ENCODE results near the gene UBR3. TPM values are rescaled to one million over a fixed set of nuclear protein-coding genes. Genes with fewer than 3 reads are reported as not detected.
"Not testable (repeated sequence)": the region's sequence is repeated elsewhere in the genome, so short reads cannot be mapped to it uniquely, and the experiment has no call there.

The UBR3 gene
- total RNA-seq, 1 donor, result 11.3 TPM

- no peak for DNase-seq (ENCODE audit: low read depth in 2 of 3, low spot score in 2 of 3)
Observed at GRCh38 chr2:170088776-170089175, 261.5 kb downstream of the UBR3 start.

DNA sequence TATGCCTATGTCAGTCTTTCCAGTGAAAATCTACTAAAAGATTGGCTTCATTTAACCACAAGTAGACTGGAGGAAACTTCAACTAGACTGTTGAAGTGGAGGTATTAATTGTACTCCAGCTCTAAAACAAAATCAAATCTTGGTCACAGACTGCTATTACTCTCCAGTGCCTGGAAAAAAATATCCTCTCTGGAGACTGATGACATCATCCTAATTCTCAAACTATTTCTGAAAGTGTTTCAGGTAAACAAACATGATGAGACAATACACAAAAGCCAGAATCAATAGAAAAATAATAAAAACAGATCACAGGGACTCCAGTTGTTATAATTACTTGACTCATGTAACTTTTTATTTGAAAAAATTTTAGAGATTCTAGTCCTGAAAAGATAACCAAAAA is 263.0 kb downstream of the UBR3 start:
- no peak for DNase-seq (ENCODE audit: low read depth in 2 of 3, low spot score in 2 of 3)

DNA sequence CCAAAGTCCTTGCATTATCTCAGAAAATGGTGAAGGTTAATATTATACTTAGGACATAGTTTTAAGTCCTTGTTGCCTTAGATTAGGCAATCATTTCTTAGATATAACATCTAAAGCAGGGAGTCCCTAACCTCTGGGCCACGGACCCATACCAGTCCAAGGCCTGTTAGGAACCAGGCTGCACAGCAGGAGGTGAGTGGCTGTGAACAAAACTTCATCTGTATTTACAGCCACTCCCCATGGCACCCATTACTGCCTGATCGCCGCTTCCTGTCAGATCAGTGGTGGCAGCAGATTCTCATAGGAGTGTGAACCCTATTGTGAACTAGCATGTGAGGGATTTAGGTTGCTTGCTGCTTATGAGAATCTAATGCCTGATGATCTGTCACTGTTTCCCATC is 264.2 kb downstream of the UBR3 start:
- no peak for DNase-seq (ENCODE audit: low read depth in 2 of 3, low spot score in 2 of 3)

DNA sequence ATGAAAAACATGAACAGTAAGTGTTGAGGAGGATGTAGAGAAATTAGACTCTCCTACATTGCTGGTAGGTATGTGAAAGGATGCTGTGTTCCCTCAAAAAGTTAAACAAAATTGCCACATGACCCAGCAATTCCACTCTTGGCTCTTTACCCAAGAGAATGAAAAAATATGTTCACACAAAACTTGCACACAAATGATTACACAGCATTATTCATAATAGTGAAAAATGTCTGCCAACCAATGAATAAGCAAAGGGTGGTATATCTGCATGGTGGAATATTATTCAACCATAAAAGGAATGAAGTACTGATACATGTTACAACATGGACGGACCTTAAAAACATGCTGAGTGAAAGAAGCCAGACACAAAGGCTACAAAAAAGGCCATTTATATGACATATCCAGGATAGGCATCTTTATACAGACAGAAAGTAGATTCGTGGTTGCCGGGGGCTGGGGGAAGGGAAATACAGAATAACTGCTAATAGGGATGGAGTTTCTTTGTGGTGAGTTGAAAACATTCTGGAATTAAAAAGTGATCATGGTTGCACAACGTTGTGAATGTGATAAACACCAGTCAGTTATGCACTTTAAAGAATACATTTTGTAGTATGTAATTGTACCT is 265.3 kb downstream of the UBR3 start:
- no peak for DNase-seq (ENCODE audit: low read depth in 2 of 3, low spot score in 2 of 3)

GRCh38 chr2:170095380-170095779 is 268.1 kb downstream of the UBR3 start:
- no peak for DNase-seq (ENCODE audit: low read depth in 2 of 3, low spot score in 2 of 3)

GRCh38 chr2:170098626-170099312 is 271.5 kb downstream of the UBR3 start:
- no peak for DNase-seq (ENCODE audit: low read depth in 2 of 3, low spot score in 2 of 3)

DNA sequence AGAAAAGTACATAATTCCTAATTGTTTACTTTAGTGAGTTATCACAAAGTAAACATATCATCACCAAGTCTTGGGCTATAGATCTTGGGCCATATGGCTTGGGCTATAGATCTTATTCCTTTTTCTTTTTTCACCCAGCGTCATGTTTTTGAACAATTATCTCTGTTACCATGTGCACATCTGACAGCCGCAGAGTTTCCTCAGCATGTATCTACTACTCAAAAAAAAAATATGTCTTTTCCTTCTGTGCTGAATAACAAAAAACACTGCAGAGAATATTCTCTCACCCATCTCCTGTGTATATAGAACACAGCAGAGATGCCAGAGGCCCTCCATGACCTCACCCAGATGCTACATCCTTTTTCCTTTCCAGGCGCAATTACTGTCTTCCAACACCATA is 274.5 kb downstream of the UBR3 start:
- DNase-seq (ENCODE audit: low read depth in 2 of 3, low spot score in 2 of 3), result no peak

DNA sequence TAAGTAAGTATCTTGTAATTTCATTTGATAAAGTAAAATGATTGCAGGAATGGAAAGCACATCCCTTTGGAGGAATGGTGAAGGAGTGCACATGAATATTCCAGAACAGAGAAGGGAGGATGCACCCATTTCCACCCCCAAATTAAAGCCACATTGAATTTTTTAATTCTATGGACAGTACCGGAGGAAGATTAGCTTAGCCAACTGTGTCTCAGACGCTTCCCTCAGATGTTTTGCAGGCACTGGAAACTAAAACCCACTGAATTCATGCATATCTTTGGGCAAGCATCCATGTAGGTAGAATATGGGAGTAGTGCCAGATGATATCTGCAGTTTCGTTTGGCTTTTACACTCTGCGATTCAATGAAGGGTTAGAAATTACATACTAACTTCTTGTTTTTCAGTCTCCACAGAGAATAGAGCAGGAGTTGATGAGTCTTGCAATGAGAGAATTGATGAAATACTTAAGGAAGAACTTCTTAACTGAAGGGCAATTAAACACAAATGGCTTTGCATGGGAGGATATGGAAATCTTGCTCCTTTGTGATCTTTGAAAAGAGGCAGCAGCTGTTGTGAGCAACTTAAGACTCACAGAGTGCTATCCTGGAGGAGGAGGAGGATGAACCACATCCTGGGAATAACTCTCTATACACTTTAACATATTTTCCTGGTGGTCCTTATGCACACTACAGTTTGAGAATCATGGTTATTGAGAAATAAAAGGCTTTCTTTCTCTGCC is 279.0 kb downstream of the UBR3 start:
- no peak for DNase-seq (ENCODE audit: low read depth in 2 of 3, low spot score in 2 of 3)

GRCh38 chr2:170113168-170113894 is 286.1 kb downstream of the UBR3 start:
- DNase-seq (ENCODE audit: low read depth in 2 of 3, low spot score in 2 of 3), result no peak

DNA sequence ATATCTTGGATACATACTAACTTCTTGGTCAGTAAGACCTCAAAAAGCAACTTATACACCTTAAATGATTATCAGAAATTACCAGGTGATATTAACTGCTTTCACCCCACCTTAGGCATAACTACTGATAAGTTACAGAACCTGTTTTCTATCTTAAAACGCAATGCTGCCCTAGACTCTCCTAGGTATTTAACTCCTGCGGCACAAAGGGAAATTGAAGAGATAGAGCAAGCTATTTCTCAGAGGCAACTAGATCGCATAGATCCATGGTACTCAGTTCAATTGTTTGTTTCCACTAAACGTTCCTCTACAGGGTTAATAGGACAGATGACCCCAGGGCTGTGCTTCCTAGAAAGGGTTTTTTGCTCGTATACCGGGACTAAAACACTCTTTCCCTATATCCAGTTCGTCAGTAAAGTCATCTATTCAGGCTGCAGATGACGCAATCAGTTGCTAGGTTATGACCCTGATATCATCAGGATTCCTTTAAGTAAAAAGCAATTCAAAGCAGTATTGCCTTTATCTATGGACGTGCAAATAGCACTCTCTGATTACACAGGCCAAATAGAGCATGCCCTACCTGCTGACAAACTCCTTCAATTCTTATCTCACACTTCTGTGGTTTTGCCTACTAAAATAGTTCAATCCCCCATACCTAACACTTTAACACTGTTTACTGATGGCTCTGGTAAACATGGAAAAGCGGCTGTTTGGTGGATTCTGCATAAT is 288.4 kb downstream of the UBR3 start:
- DNase-seq (ENCODE audit: low read depth in 2 of 3, low spot score in 2 of 3), result no peak

GRCh38 chr2:170118641-170119040 is 291.4 kb downstream of the UBR3 start:
- DNase-seq (ENCODE audit: low read depth in 2 of 3, low spot score in 2 of 3), result no peak

- not testable (repeated sequence) for DNase-seq (ENCODE audit: low read depth in 2 of 3, low spot score in 2 of 3)
Observed at GRCh38 chr2:170119326-170119725, 292.1 kb downstream of the UBR3 start.

- no peak for DNase-seq (ENCODE audit: low read depth in 2 of 3, low spot score in 2 of 3)
Observed at GRCh38 chr2:170121689-170122088, 294.4 kb downstream of the UBR3 start.

- DNase-seq (ENCODE audit: low read depth in 2 of 3, low spot score in 2 of 3), result no peak
Observed at GRCh38 chr2:170122883-170123547, 295.8 kb downstream of the UBR3 start.

- DNase-seq (ENCODE audit: low read depth in 2 of 3, low spot score in 2 of 3), result no peak
Observed at GRCh38 chr2:170123593-170123992, 296.3 kb downstream of the UBR3 start.

GRCh38 chr2:170126138-170126728 is 299.0 kb downstream of the UBR3 start:
- DNase-seq (ENCODE audit: low read depth in 2 of 3, low spot score in 2 of 3), result not testable (repeated sequence)

All from hematopoietic multipotent progenitor cell (in vitro differentiated cells).